GM10266 (cell line): ENCODE results near the gene USP16.
A peak's percentile ranks its signal among the peaks of the same experiment; 100 is the strongest.
"Not testable (repeated sequence)": the region's sequence is repeated elsewhere in the genome, so short reads cannot be mapped to it uniquely, and the experiment has no call there.

Experiments
- DNase-seq: peaks from one replicate; pipeline ENCODE4 v3.0.0; 2012; ENCODE audit errors: extremely low spot score
- TF ChIP-seq, protein P1 (sequence below): IDR thresholded peaks from 2 replicates; pipeline ENCODE4 v1.5.1; 2012; ENCODE audit warnings: mild to moderate bottlenecking, low read depth; ENCODE audit not compliant: control insufficient read depth, insufficient read depth; ENCODE audit errors: missing control alignments

The USP16 gene

DNA sequence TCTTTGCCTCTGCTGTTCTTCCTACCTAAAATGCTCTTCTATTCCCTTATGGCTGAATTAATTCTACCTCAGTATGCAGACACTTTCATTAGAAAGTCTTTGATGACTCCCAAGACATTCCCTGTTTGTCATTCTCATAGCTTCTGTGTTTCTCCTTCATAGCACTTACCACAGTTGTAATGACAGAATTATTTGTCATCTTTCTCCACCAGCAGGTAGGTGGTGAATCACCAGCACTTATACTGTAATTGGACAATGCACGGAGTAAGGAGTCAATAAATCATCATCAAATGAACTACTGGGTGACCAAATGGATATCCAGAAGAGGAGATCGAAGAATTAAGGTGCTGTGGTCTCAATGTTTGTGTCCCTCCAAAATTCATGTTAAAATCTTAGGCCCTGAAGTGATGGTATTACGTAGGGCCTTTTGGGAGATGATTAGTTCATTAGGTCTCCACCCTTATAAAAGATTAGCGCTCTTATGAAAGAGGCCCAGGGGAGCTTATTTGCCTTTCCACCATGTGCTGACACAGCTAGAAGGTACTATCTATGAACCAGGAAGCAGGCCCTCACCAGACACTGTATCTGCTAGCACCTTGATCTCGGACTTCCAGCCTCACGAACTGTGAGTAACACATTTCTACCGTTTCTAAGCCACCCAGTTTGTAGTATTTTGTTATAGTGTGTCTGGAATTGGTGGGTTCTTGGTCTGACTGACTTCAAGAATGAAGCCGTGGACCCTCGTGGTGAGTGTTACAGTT is 51.4 kb downstream of the USP16 start:
- DNase-seq, result no peak
- TF ChIP-seq, protein P1, sequence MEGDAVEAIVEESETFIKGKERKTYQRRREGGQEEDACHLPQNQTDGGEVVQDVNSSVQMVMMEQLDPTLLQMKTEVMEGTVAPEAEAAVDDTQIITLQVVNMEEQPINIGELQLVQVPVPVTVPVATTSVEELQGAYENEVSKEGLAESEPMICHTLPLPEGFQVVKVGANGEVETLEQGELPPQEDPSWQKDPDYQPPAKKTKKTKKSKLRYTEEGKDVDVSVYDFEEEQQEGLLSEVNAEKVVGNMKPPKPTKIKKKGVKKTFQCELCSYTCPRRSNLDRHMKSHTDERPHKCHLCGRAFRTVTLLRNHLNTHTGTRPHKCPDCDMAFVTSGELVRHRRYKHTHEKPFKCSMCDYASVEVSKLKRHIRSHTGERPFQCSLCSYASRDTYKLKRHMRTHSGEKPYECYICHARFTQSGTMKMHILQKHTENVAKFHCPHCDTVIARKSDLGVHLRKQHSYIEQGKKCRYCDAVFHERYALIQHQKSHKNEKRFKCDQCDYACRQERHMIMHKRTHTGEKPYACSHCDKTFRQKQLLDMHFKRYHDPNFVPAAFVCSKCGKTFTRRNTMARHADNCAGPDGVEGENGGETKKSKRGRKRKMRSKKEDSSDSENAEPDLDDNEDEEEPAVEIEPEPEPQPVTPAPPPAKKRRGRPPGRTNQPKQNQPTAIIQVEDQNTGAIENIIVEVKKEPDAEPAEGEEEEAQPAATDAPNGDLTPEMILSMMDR, result no peak

DNA sequence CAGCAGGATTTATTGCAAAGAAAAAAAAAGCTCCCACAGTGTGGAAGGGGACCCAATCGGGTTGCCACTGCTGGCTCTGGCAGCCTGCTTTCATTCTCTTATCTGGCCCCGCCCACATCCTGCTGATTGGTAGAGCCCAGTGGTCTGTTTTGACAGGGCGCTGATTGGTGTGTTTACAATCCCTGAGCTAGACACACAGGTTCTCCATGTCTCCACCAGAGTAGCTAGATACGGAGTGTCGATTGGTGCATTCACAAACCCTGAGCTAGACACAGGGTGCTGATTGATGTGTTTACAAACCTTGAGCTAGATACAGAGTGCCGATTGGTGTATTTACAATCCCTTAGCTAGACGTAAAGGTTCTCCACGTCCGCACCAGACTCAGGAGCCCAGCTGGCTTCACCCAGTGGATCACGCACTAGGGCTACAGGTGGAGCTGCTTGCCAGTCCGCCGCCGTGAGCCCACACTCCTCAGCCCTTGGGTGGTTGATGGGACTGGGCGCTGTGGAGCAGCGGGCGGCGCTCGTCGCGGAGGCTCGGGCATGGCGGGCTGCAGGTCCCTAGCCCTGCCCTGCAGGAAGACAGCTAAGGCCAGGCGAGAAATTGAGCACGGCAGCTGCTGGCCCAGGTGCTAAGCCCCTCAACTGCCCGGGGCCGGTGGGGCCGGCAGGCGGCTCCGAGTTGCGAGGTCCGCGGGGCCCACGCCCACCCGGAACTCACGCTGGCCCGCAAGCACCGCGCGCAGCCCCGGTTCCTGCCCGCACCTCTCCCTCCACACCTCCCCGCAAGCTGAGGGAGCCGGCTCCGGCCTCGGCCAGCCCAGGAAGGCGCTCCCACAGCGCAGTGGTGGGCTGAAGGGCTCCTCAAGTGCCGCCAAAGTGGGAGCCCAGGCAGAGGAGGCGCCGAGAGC is 52.5 kb downstream of the USP16 start:
- DNase-seq, result not testable (repeated sequence)

DNA sequence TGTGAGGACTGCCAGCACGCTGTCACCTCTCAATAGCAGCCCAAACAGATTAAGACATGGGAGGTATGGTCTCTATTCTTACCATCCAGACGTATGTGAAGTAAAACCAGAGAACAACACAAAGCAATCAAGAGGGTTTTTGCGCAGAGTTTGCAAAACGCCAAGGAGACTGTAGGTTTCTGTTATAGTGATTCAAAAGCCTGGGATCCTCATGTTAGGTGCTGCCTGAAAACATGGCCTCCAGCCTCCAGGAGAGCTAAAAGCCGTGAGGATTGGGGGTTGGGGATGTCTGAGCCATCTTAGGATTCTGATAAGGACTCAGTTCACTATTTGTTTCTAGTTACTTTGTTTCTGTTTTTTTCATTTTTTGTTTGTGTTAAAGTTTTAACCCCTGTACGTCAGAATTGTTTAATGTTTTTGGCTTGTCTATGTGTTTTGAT is 53.2 kb downstream of the USP16 start:
- TF ChIP-seq, protein P1, result no peak
- peak; percentile 44 for DNase-seq

DNA sequence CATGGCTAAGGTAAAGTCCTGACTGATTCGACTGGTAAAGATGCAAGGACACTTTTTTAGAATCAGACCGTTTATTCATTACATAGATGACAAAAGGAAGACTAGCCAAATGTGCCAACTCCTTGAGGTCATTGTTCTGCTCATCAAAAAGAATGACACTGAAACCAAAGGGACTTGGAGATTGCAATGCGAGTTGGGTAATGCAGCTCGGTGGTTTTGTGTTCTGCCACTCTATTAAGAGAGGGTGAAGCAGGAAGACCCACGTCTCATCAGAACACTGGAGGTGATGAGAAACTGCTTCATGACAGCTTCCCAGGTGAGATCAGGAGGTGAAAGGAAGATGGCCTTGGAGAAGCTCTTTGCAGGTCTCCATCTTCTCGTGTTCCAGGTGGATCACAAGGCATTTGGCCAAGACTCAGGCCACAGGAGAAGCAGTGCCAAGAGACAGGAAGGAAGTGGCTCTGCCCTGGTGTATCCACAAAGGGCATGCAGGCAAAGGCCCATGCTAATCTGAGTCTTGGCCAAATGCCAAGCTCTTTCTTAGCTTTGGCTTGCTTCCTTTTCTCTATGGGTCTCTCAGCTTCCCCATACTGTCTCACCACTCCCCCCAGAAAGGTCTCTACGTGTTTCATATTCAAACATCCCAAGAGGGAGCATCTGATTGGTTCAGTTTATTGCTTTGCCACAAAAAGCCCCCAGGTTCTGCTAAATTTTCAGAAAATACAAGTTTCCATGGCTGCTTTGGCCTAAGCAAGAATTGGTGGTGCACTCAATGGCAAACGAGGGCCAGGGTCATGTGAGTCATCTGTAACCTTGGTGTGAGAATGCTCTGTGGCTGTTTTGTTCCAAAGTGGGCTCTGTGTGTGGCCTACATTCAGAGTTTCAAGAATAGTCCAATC is 54.6 kb downstream of the USP16 start:
- peak; percentile 25 for DNase-seq
- TF ChIP-seq, protein P1, result no peak

DNA sequence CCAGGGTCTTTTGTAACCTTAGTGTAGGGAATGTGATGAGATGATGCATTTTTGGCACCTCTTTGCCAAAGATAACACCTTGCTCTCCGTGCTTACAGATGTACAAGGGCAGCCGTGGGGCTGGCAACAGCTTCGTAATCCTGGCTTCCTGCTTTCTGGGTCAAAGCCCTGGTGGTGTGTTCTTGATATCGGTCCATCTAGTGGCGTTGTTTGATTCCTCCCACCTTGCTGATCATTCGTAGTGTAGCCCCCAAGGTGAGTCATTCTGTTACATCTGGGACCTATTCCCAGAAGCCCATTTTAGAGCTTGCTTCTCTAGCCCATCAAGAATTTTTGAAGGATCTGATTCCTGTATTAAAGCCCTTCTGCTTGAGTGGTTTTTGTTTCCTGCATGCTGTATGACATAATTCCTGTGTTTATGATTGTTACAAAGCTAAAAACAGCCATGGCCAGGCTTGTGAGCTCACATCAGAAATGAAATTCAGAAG is 56.0 kb downstream of the USP16 start:
- DNase-seq, result no peak
- TF ChIP-seq, protein P1, result no peak

DNA sequence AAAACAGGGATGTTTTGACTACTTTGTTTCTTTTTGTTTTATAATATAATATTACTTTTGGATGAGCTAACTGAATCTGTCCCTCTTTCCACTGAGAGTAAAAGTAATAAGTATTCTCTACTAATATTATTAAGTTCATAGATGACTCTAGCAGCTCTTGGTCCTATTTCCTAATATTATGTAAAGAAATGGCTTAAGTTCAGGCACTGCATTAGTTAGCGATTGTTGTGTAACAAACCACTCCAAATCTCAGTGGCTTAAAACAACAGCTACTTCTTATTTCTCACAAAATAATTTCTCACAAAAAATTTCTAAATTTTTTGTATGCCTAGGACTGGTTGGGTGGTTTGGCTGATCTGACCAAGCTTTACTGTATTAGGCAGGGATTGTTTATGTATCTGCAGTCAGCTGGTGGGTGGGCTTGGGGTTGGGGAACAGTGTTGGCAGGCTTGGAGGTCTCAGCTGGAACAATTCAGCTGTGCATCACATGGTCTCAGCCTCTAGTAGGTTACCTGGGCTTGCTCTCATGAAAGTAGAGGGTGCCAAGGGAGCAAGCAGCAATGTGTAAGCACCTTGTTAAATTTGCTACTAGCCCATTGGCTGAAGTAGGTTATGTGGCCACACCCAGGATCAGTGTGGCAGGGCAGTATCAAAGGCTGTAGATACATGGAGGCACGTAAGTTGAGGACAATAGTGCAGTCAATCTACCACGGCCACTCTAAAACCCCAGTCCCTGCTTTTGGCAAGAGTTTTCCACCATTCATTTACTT is 57.8 kb downstream of the USP16 start:
- no peak for DNase-seq

More for the DNA sequence above, 57.8 kb downstream of the USP16 start:
- TF ChIP-seq, protein P1, result no peak
